Heart left ventricle (tissue), 16 donors: ENCODE data around the gene ESR2. TPM values are rescaled to one million over a fixed set of nuclear protein-coding genes. Genes with fewer than 3 reads are reported as not detected.

Source experiments
- ATAC-seq, 4 donors: fragments of 200-7000 bp; cut with Tn5 transposase; one replicate each; pipeline ENCODE4 v1.9.1; 2020 to 2022; ENCODE audit warnings: moderate library complexity in 4 of 4, mild to moderate bottlenecking in 3 of 4, moderate number of reproducible peaks in 1 of 4
- DNase-seq, 5 donors: peaks; one replicate each; pipeline ENCODE4 v3.0.0-alpha.2; 2020
- H3K27ac ChIP-seq, 12 donors: fragments of 200-600 bp; sonication (generic) in 4 of 12; one replicate each; pipeline versions ENCODE4 v1.5.0 to v1.8.0; 2016 to 2022; ENCODE audit warnings: mild to moderate bottlenecking in 2 of 12
- H3K27me3 ChIP-seq, 9 donors: fragments of 200-600 bp; sonication (generic) in 2 of 9; one replicate each; pipeline versions ENCODE4 v1.5.1 to v1.8.0; 2016 to 2022; ENCODE audit warnings: mild to moderate bottlenecking in 3 of 9
- H3K36me3 ChIP-seq, 9 donors: fragments of 200-600 bp; sonication (generic) in 2 of 9; one replicate each; pipeline versions ENCODE4 v1.5.0 to v1.8.0; 2018 to 2022; ENCODE audit warnings: mild to moderate bottlenecking in 2 of 9
- H3K4me1 ChIP-seq, 12 donors: fragments of 200-600 bp; sonication (generic) in 4 of 12; one replicate each; pipeline versions ENCODE4 v1.5.0 to v1.8.0; 2016 to 2022; ENCODE audit warnings: mild to moderate bottlenecking in 3 of 12
- H3K4me3 ChIP-seq, 12 donors: fragments of 200-600 bp; sonication (generic) in 4 of 12; one replicate each; pipeline versions ENCODE4 v1.5.0 to v1.8.0; 2017 to 2022; ENCODE audit warnings: mild to moderate bottlenecking in 9 of 12, moderate library complexity in 4 of 12
- H3K9me3 ChIP-seq, 12 donors: fragments of 200-600 bp; sonication (generic) in 4 of 12; one replicate each; pipeline versions ENCODE4 v1.5.0 to v1.8.0; 2016 to 2022; ENCODE audit warnings: mild to moderate bottlenecking in 1 of 12
- CTCF ChIP-seq, 12 donors: fragments of 200-600 bp; sonication (generic) in 4 of 12; IDR thresholded peaks; one replicate each; pipeline versions ENCODE4 v1.5.0 to v1.8.0; 2018 to 2022; ENCODE audit warnings: antibody characterized with exemption in 12 of 12, mild to moderate bottlenecking in 5 of 12
- POLR2A ChIP-seq, 2 donors: fragments of 450-650 bp; IDR thresholded peaks; one replicate each; pipeline ENCODE4 v1.6.1; 2017; ENCODE audit warnings: antibody characterized with exemption in 2 of 2, mild to moderate bottlenecking in 2 of 2, moderate library complexity in 2 of 2
- WGBS, 4 donors: extraction: QIAGEN DNeasy Blood & Tissue Kit in 2 of 4; methylation state at CpG; one replicate each; pipeline versions ENCODE4 v1.1.5 to v1.1.7; 2013 to 2018; 5-methylcytosine and 5-hydroxymethylcytosine counted together
- intact Hi-C, 10 donors: fragments of 100-400 bp; cut with DNase I; formaldehyde crosslinking; loops; one replicate each; pipeline versions ENCODE4 v1.11.1 to v1.14.2; 2022
- polyA plus RNA-seq, 2 donors: library from polyadenylated mRNA; stranded (reverse); fragments of 200-250 nt; gene quantifications; one replicate each; pipeline ENCODE4 v1.2.3, GENCODE V29; 2013
- total RNA-seq, 9 donors: library from RNA; depleted of rRNA in 2 of 9; stranded (reverse); fragments of >200 nt in 2 of 9; fragmentation: NEBNext Ultra II Directional in 3 of 9; extraction: Animal tissue kit (Norgen Biotek cat#: 25700) in 3 of 9; gene quantifications; one replicate each; pipeline versions ENCODE4 v1.1.0 to v1.2.4, GENCODE V29; 2016 to 2023
- donor health status: ischemic (EF 13 %, LVEDD 7.1; RV severe dilation, severe dysfunction).
- donor health status: healthy with polysubstance abuse.
- donor health status: DM: no; HTN: yes; CAD: no.
- donor health status: DM: no; HTN: no; CAD: no.
- donor health status: ischemic (EF 25% LVEDD 6.9; RV normal size, moderate dysfunction).
- donor health status: ischemic (EF 25% LVEDD 5.7; RV mildly dilated, moderate dysfunction).
- donor health status: healthy.
- donor health status: DM: yes; HTN: yes; CAD: no.
- donor health status: ischemic (EF 35%, LVEDD 5.7; RV mildly dilated, moderate dysfunction).
- donor health status: nonischemic (EF 11% LVEDD 7.7; RV severe dilation, severe dysfunction).
- donor health status: DM: yes; HTN: yes; CAD: no.
- donor health status: PGD.
- donor health status: ischemic (EF 29% LVEDD 5.4; RV normal size, mild dysfunction).
- donor health status: nonischemic (EF 23%, LVEDD 6.1; RV moderate dilation, normal function).

ESR2 gene
- total and polyA plus RNA-seq, 11 donors = 0.15 to 1.7 (median 0.61) TPM

- TF ChIP-seq CTCF (IDR thresholded peaks at IDR 0.05) = no peak
- TF ChIP-seq POLR2A (IDR thresholded peaks at IDR 0.05) = no peak
- Histone ChIP-seq H3K27me3 (no peaks in the 10 kb centered on the region), H3K4me3 (no peak overlapping the region), H3K9me3 (no peaks in the 10 kb centered on the region), H3K4me1 (peaks cover 0 to 6% (median 1%) of the 10 kb centered on the region in 12 donors), H3K36me3 (peaks cover 0 to 93% (median 68%) of the 10 kb centered on the region in 9 donors), H3K27ac (no peak overlapping the region)
- DNase-seq = no peak
- WGBS, 4 donors = 88 to 100% (median 96%) methylated on average over 1 of the region's 1 CpG
- ATAC-seq = no peak
- intact Hi-C loops = no loop called here
These were observed 184.2 kb downstream of the ESR2 start for GRCh38 chr14:64109819-64110554.

GRCh38 chr14:64107438-64107837, 186.7 kb downstream of the ESR2 start:
- TF ChIP-seq POLR2A (IDR thresholded peaks at IDR 0.05) = no peak
- TF ChIP-seq CTCF (IDR thresholded peaks at IDR 0.05) = no peak
- peaks cover 0 to 99% (median 63%) of the 10 kb centered on the region in 9 donors for H3K36me3 ChIP-seq
- ATAC-seq (no peak), DNase-seq (no peak)
- H3K4me3 ChIP-seq = no peak overlapping the region
- 91 to 99% (median 94%) methylated on average over 2 of the region's 2 CpGs for WGBS, 4 donors
- no peak overlapping the region for H3K27ac ChIP-seq
- H3K4me1 ChIP-seq = peaks cover 0 to under 1% (median 0%) of the 10 kb centered on the region in 12 donors
- no peaks in the 10 kb centered on the region for H3K9me3 ChIP-seq
- intact Hi-C loops = no loop called here
- H3K27me3 ChIP-seq = no peaks in the 10 kb centered on the region

GRCh38 chr14:64098120-64098519, 196.1 kb downstream of the ESR2 start:
- Histone ChIP-seq H3K4me1 (no peaks in the 10 kb centered on the region), H3K4me3 (no peak overlapping the region), H3K36me3 (peaks cover 0 to 93% (median 66%) of the 10 kb centered on the region in 9 donors), H3K27ac (no peak overlapping the region), H3K27me3 (no peaks in the 10 kb centered on the region), H3K9me3 (no peaks in the 10 kb centered on the region)
- ATAC-seq = no peak
- 93 to 95% (median 94%) methylated on average over 4 of the region's 4 CpGs for WGBS, 4 donors
- no peak for TF ChIP-seq POLR2A (IDR thresholded peaks at IDR 0.05)
- intact Hi-C loops = no loop called here
- no peak for DNase-seq

GRCh38 chr14:64095620-64096019, 198.6 kb downstream of the ESR2 start:
- intact Hi-C loops = no loop called here
- ATAC-seq (no peak), DNase-seq (no peak)
- no peaks in the 10 kb centered on the region for H3K9me3 ChIP-seq
- H3K4me1 ChIP-seq = no peaks in the 10 kb centered on the region
- no peak overlapping the region for H3K27ac ChIP-seq
- peaks cover 0 to 96% (median 74%) of the 10 kb centered on the region in 9 donors for H3K36me3 ChIP-seq
- WGBS, 4 donors = 96 to 100% (median 98%) methylated on average over 3 of the region's 3 CpGs
- H3K4me3 ChIP-seq = no peak overlapping the region
- H3K27me3 ChIP-seq = no peaks in the 10 kb centered on the region
- no peak for TF ChIP-seq POLR2A (IDR thresholded peaks at IDR 0.05)
- TF ChIP-seq CTCF (IDR thresholded peaks at IDR 0.05) = no peak
